Endometrium (tissue), 2 donors: ENCODE measurements around the gene LATS2.

Experiments
- FAIRE-seq: peaks from 2 replicates; lab custom pipeline; 2012; peaks lifted over from hg19 to GRCh38; lab: Jason Lieb, UNC
- donor health status: control.
- donor health status: control.

LATS2 gene

DNA sequence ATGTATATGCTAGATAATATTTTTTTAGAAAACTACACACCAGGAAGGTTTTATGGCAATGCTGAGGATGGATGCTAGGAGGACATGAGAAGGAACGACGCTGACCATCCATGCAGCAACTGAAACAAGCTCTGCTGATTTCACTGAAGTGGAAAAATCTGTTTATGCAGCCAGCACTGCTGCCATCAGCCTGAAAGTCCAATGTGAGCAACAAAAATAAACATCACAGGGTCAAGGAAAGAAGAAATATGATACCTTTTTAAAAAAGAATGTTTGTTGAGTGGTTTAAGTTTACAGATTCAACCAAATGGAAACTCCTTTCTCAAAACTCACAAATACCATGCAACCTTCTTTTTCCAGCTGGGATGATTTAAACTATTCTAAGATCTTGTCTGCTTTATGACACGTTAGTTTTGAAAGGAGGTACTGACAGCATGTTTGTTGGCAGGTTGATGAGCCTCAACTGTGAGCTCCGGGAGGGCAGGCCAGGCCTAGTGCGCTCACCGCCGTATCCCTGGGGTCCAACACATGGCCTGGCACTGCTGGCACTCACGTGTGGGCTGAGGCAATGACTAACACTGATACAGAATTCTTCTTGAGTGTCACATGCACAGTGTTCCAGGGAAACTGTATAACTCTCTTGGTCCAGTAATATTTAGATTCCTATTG, 46.8 kb downstream of the LATS2 start:
- FAIRE-seq: no peak

DNA sequence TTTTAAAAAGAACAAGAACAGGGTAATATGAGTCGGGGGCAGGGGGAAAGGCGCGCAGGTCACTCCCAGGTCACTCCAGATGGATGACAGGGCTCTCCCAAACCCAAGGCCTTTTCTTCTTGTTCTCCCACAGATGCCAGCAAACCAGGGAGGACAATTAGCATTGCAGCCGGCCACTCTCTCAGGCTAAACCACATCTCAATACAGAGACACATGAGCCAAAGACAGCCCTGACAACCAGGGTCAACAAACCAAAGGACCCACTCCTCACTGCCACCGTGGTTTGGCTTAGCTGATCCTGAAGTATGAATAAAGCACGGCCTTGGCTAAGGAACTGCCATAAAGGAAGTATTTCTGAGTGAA, 47.3 kb downstream of the LATS2 start:
- no peak for FAIRE-seq

- no peak for FAIRE-seq
These were observed 47.7 kb downstream of the LATS2 start for GRCh38 chr13:21013682-21014038.

DNA sequence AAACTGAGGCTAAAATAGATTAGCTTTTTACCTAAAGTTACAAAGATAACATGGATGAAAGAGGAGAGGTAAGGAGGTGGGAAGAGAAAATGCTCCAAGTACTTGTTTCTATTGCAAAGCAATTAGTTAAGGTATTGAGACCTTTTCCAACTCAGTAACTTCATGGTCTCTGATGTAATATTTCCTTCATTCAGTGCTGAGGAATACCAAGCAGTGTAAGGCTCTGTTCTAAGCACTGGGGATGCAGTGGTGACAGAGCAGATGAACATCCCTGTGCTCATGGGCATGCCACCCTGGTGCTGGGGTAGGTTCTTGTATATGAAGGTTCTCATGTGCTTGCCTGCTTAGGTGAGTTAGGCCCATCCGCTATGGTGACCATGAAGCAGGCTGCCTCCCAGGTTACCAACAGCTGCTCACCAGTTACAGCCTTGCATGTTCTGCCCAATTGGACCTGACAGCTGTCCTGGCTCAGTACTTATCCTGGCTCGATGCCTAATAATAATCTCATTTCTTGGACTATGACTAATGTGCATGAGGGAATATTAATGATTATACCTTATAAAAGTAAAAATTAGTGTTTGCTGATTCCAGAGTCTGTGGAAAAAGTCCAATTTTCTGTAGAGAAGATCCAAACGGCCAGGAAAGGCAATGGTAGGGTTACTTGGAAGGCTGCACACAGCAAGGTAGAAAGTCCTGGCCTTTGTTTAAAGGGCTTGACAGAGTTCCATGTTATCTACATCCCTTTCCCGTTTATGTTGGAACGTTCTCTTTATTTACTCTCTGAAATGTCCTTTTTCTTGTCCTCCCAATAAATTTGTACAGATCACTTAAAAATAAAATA, 48.3 kb downstream of the LATS2 start:
- no peak for FAIRE-seq

- no peak for FAIRE-seq
These were observed 49.2 kb downstream of the LATS2 start for GRCh38 chr13:21012211-21012610.

DNA sequence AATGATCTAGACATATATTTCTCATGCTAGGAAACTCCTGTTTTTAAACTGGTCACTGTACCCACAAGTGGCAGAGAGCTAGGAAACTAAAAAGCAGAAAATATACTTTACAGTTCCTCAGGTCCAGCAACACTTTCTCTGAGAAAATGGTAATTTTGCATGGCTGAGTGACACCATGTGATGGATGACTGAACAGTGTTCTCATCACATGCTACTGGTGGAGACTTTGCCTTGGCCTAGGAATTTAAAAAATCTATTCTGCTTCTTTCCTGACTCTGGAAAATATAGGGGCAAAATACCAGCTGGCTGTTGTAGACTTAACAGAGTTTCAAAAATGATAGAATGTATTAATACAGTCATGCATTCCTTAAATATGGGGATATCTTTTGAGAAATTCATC, 50.0 kb downstream of the LATS2 start:
- no peak for FAIRE-seq

DNA sequence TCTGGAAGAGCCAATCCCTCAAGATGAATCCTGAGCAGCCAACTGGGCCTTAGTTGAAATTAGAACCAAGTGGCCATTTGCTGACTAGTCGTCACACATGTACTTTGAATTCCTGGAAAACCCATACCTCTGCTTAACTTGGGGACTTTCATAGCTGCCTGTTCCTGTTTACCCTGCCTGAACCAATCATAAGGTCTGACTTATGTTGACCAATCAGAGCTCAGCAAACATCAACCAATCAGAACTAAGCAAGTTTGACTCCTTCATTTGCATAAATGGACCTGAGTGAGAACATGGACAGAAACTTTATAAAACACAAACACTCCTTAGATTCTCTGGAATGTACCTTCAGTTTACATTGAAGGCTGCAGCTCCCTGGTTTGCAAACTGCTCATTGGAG, 50.8 kb downstream of the LATS2 start:
- FAIRE-seq: no peak

DNA sequence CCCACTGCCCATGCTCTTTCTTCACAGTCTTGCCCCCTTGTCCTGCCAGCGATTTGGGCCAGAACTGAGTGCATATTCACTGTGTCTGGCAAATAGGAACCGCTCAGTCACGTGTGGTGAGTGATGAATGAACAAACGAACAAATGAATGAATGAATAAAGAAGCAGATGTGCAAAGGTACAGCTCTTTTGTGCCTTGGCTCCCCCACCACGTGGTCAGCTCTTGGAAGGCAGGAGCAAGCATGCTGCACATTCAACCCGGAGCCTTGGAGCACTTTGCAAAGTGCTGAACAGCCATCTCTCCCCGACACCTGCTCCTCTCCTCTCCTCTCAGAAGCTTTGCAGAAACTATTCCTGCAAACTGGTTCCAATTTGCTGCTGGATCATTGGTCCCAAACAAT, 52.4 kb downstream of the LATS2 start:
- FAIRE-seq: no peak

DNA sequence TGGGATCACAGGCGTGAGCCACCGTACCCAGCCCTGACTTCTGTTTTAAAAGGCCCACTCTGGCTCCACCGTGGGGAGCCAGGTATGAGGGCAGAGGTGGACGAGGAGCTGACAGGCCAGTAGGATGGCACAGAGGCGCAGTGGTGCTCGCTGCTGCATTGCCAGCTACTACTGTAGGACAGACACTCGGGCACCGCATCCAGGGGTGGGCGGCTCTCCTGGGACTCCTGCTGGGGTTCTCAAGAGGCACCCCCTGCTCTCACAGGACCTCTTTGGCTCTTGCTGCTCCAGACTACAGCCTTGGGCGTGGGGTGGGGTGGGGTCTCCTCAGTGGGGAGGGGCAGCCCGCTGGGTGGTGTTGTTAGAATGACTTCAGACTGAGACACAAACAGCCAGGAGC, 53.4 kb downstream of the LATS2 start:
- no peak for FAIRE-seq

DNA sequence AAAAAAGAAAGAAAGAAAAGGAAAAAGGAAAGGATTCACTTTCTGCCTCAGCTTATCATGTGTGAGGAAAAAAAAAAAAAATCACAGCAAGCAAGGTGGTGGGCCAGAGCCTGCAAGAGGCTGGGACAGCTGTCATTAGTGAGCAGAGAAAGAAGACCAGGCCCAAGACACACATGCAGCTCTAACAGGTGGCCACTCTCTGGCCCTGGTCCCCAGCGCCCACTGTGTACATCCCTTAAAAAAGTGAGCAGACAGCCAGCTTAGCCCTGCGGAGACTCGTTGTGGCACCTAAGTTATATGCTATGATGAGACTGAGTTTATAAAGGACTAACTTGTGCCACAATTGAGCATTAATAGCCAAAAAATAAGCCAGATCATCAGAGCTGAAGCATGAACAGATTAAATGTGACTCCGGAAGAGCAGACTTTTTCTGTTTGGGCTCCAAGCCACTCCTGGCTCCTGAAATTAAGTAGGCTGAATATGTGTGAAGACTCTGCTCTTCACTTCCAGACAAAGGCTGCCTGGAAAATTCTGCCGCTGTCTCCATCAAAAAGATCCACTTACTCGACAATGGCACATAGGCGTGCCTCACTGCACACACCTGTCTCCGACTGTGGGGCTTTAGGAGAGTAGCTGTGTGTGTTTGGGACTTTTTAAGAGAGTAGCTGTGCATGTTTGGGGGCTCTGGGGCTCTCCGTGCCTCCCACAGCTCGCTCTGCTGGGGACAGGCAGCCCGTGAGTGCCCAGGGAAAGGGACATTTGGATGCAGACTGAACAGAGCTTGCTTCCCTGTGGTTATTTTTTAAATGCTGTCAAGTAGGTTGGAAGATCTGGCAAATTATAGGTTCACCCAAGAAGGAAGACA, 55.0 kb downstream of the LATS2 start:
- FAIRE-seq: no peak

GRCh38 chr13:21005193-21005592, 56.2 kb downstream of the LATS2 start:
- no peak for FAIRE-seq

DNA sequence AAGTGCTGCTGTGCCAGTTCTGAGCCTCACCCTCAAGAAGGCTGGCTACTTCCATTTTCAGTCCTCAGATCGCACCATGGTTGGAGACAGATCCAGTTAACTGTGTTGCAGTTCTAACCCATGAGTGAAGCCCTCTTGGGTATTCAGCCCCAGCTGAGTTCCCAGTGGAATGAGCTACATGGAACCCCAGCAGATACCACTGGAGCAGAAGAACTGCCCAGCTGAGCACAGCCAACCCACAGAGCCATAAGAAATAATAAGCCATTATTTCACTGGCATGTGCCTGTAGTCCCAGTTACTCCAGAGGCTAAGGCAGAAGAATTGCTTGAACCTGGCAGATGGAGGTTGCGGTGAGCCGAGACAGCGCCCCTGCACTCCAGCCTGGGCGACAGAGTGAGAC, 59.9 kb downstream of the LATS2 start:
- no peak for FAIRE-seq

DNA sequence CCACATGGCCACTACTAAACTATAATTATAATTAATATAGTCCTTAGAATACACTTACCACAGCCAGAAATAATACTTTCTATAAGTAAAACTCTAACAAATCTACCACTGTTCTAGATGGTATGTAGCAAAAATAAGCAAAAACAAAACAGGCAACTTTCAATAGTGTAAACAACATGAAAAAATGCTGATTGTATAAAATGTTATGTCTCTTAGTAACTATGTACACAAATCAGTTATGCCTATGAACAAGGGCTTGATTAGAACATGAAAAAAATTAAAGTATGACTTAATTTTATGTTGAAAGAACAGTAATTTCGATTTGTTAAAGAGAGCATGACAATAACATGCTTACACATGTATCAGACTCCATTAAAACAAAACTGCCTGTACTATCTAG, 60.7 kb downstream of the LATS2 start:
- no peak for FAIRE-seq

- FAIRE-seq: no peak
These were observed 62.6 kb downstream of the LATS2 start for GRCh38 chr13:20998649-20999415.

DNA sequence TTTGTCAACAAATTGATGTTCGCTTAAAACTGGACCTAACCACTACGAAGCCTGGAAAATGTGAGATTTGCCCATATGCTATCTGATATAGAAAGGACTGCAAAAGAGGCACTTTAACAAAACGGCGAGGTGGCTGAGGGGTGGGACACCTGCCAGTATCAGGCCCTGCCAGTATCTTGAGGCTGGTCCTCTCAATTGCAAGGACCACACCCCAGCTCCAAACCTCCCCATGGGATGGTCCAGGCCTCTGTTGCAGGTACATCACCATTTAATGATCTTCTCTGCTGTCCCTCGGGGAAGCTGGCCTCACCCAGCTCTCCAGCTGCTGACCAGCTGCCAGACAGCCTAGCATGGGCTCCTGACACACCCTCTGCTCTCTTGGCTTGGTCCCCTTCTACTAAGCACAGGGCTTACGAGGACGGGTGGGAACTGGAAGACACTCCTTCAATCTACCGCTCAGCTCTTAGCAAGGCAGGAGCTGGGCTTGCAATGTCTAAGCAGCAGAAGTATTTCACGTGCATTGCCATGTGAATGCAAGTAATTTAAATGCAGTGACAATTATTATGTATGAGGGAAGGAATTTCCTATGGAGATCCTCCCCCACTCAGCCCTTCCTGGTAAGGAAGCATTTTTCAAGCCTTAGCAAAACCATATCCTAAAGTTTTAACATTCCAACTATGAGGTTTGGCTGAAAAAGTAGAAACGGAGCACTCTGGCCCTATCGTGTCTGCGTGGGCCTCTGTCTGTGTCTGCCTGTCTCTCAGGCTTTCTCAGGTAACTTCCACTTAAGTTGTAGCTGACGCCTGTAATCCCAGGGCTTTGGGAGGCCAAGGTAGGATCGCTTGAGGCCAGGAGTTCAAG, 63.9 kb downstream of the LATS2 start:
- FAIRE-seq: no peak

GRCh38 chr13:20995245-20995838, 66.0 kb downstream of the LATS2 start:
- no peak for FAIRE-seq

- FAIRE-seq: no peak
These were observed 67.0 kb downstream of the LATS2 start for GRCh38 chr13:20994441-20994821.

DNA sequence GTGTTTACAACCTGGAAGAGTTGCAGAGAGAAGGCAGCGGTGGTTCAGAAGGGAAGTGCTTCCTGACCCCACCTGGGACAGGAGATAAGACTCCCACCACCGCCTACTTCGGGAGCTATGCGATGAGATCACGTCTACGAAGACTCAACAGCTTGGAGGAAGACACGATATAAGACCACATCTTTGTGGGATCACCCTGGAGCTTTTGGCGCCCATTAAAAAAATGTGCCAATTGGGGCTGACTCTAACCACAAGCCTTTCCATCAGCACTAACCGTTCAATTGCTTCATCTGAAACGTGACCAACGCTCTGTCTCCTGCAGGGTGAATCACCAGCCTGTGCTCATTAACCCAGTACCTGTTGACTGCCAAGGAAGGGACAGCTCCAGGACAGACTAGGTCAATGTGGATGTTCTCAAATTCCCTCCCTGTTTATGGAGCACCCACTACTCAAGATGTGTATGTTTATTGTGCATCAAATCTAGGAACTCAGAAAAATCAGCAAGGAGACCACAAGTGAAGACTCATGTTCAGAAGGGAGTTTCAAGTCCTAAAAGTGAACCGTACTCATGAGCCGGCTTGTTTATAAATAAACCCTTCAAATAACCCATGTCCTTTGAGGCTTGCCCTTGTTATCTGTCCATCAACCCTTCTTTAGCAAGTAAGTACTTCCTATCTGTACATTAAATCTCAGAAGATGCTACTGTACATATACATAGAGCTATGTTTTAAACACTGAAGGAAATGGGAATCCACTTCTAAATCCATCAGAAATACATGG, 67.5 kb downstream of the LATS2 start:
- no peak for FAIRE-seq

DNA sequence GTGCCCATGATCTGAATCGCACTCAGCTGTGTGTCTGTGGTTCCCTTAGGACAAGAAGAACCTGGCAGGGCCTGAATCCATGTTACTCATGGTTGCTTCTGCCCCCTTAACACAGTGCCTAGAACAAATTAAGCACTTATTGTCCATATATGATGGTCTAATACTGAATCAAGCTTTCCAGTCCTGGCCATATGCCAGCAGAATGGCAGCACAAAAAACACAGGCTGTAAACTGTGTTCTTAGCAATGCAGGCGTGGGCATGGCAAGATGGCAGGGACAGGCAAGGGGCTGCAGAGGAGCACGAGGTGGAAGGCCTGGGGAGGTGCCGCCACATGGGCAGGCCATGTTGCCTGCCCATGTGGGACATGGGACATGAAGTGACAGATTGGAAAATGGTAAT, 68.2 kb downstream of the LATS2 start:
- no peak for FAIRE-seq
